ENCODE results near the gene TIGD7. TPM values are rescaled to one million over a fixed set of nuclear protein-coding genes. Genes with fewer than 3 reads are reported as not detected.
A peak's percentile ranks its signal among the peaks of the same experiment; 100 is the strongest.

TIGD7 gene
- total and polyA plus RNA-seq, 2 of the 13 experiments (the other 11 are each of a cell fraction or from before 2014, with no cell fraction given) = not detected

DNA sequence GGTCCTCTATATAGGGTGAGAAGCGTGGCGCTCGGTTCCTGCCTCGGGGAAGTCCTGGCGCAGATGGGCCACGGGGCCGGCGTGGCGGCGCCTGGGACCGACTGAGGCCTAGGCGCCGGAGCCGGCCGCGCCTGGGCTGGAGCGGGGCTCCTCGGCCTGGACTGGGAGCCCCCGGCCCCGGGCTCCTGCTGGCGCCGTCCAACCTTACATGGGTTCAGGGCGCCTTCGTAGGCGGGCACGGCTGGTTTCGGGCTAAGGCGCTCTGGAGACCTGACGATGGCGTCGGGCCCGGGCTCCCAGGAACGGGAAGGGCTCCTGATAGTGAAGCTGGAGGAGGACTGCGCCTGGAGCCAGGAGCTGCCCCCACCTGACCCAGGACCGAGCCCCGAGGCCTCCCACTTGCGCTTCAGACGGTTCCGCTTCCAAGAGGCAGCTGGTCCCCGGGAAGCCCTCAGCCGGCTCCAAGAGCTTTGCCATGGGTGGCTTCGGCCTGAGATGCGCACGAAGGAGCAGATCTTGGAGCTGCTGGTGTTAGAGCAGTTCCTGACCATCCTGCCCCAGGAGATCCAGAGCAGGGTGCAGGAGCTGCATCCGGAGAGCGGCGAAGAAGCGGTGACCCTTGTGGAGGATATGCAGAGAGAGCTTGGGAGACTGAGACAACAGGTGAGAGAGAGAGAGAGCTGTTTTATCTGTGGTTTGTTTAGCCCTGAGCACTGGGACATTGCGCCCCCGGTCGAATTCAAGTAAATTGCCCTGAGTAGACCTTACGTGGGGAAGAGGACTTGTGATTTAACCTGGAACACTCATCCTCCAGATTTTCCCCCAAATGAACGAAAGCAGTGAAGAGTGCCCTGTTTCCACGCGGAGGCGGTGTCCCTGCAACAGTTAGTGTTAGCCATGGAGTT, 21.4 kb downstream of the TIGD7 start (continued):
- TF ChIP-seq, protein P1, sequence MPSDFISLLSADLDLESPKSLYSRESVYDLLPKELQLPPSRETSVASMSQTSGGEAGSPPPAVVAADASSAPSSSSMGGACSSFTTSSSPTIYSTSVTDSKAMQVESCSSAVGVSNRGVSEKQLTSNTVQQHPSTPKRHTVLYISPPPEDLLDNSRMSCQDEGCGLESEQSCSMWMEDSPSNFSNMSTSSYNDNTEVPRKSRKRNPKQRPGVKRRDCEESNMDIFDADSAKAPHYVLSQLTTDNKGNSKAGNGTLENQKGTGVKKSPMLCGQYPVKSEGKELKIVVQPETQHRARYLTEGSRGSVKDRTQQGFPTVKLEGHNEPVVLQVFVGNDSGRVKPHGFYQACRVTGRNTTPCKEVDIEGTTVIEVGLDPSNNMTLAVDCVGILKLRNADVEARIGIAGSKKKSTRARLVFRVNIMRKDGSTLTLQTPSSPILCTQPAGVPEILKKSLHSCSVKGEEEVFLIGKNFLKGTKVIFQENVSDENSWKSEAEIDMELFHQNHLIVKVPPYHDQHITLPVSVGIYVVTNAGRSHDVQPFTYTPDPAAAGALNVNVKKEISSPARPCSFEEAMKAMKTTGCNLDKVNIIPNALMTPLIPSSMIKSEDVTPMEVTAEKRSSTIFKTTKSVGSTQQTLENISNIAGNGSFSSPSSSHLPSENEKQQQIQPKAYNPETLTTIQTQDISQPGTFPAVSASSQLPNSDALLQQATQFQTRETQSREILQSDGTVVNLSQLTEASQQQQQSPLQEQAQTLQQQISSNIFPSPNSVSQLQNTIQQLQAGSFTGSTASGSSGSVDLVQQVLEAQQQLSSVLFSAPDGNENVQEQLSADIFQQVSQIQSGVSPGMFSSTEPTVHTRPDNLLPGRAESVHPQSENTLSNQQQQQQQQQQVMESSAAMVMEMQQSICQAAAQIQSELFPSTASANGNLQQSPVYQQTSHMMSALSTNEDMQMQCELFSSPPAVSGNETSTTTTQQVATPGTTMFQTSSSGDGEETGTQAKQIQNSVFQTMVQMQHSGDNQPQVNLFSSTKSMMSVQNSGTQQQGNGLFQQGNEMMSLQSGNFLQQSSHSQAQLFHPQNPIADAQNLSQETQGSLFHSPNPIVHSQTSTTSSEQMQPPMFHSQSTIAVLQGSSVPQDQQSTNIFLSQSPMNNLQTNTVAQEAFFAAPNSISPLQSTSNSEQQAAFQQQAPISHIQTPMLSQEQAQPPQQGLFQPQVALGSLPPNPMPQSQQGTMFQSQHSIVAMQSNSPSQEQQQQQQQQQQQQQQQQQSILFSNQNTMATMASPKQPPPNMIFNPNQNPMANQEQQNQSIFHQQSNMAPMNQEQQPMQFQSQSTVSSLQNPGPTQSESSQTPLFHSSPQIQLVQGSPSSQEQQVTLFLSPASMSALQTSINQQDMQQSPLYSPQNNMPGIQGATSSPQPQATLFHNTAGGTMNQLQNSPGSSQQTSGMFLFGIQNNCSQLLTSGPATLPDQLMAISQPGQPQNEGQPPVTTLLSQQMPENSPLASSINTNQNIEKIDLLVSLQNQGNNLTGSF (CRISPR knock-in tag; IDR thresholded peaks at IDR 0.05) = no peak
- no peak for TF ChIP-seq SALL1 (CRISPR knock-in tag; IDR thresholded peaks at IDR 0.05)
- TF ChIP-seq ZNF816 (CRISPR knock-in tag; IDR thresholded peaks at IDR 0.05; ENCODE audit: borderline replicate concordance) = 0 out of 2 replicates have a peak, but pooled peaks have one; percentile 73
- TF ChIP-seq ZSCAN22 (CRISPR knock-in tag; IDR thresholded peaks at IDR 0.05) = no peak
- TF ChIP-seq JUND (CRISPR knock-in tag; IDR thresholded peaks at IDR 0.05) = no peak
- TF ChIP-seq CBX5 (CRISPR knock-in tag; IDR thresholded peaks at IDR 0.05; ENCODE audit: borderline replicate concordance) = no peak
- peak; percentile 1 for TF ChIP-seq ZNF781 (CRISPR knock-in tag; IDR thresholded peaks at IDR 0.05; ENCODE audit: borderline replicate concordance, not compliant biosample characterization)
- no peak for TF ChIP-seq PBX2 (CRISPR knock-in tag; IDR thresholded peaks at IDR 0.05)
- TF ChIP-seq, protein P2, sequence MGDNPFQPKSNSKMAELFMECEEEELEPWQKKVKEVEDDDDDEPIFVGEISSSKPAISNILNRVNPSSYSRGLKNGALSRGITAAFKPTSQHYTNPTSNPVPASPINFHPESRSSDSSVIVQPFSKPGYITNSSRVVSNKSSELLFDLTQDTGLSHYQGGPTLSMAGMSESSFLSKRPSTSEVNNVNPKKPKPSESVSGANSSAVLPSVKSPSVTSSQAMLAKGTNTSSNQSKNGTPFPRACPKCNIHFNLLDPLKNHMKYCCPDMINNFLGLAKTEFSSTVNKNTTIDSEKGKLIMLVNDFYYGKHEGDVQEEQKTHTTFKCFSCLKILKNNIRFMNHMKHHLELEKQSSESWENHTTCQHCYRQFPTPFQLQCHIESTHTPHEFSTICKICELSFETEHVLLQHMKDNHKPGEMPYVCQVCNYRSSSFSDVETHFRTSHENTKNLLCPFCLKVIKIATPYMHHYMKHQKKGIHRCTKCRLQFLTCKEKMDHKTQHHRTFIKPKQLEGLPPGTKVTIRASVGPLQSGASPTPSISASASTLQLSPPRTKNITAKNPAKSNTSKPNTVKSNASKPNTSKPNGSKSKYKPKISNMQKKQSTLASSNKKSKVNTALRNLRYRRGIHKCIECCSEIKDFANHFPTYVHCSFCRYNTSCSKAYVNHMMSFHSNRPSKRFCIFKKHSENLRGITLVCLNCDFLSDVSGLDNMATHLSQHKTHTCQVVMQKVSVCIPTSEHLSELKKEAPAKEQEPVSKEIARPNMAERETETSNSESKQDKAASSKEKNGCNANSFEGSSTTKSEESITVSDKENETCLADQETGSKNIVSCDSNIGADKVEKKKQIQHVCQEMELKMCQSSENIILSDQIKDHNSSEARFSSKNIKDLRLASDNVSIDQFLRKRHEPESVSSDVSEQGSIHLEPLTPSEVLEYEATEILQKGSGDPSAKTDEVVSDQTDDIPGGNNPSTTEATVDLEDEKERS (CRISPR knock-in tag; IDR thresholded peaks at IDR 0.05) = no peak
- TF ChIP-seq CENPT (CRISPR knock-in tag; IDR thresholded peaks at IDR 0.05; ENCODE audit: low read depth) = no peak
- no peak for TF ChIP-seq SRSF9 (IDR thresholded peaks at IDR 0.05; ENCODE audit: borderline replicate concordance, insufficient read depth, low read depth, low read length, poor library complexity, severe bottlenecking)
- TF ChIP-seq AGO2 (optimal IDR thresholded peaks at IDR 0.05; ENCODE audit: low read depth, low read length) = peak; percentile 48
- 0 out of 2 replicates have a peak, but pooled peaks have one; percentile 21 for TF ChIP-seq ZNF235 (CRISPR knock-in tag; IDR thresholded peaks at IDR 0.05; ENCODE audit: borderline replicate concordance)
- TF ChIP-seq ZSCAN25 (CRISPR knock-in tag; IDR thresholded peaks at IDR 0.05) = no peak
- TF ChIP-seq CTCF (CRISPR knock-in tag; IDR thresholded peaks at IDR 0.05) = no peak
- no peak for TF ChIP-seq MAF1 (CRISPR knock-in tag; IDR thresholded peaks at IDR 0.05; ENCODE audit: borderline replicate concordance)

Data from HepG2 (cell line).